NCI-H774 (cell line): Measurements from ENCODE around the gene KNDC1.
"Not testable (repeated sequence)": the region's sequence is repeated elsewhere in the genome, so short reads cannot be mapped to it uniquely, and the experiment has no call there.

Source experiments
- DNase-seq: peaks from one replicate; lab custom pipeline; 2025; lab: John Stamatoyannopoulos, UW

KNDC1 gene

GRCh38 chr10:133225707-133226191 lies 65.7 kb downstream of the KNDC1 start:
- DNase-seq: no peak

- no peak for DNase-seq
These were observed 66.3 kb downstream of the KNDC1 start for GRCh38 chr10:133226251-133226808.

- DNase-seq: no peak
These were observed 67.2 kb downstream of the KNDC1 start for GRCh38 chr10:133227256-133227655.

GRCh38 chr10:133229265-133230043 lies 69.4 kb downstream of the KNDC1 start:
- DNase-seq: no peak

GRCh38 chr10:133230044-133230361 lies 70.0 kb downstream of the KNDC1 start, which contains the start of gene UTF1:
UTF1 (plus strand) TSS chr10:133230217; CDS start chr10:133230289, 72 bp downstream.
- no peak for DNase-seq

- DNase-seq: no peak
These were observed 70.6 kb downstream of the KNDC1 start for GRCh38 chr10:133230387-133231195.

- no peak for DNase-seq
These were observed 71.4 kb downstream of the KNDC1 start for GRCh38 chr10:133231244-133231945.

GRCh38 chr10:133231946-133232574 lies 72.0 kb downstream of the KNDC1 start:
- no peak for DNase-seq

GRCh38 chr10:133234796-133235195 lies 74.8 kb downstream of the KNDC1 start:
- not testable (repeated sequence) for DNase-seq

GRCh38 chr10:133235265-133235855 lies 75.3 kb downstream of the KNDC1 start:
- no peak for DNase-seq

GRCh38 chr10:133235932-133236331 lies 75.9 kb downstream of the KNDC1 start:
- no peak for DNase-seq

- DNase-seq: no peak
These were observed 76.6 kb downstream of the KNDC1 start for GRCh38 chr10:133236401-133237240.

- no peak for DNase-seq
These were observed 77.2 kb downstream of the KNDC1 start for GRCh38 chr10:133237241-133237587.

- DNase-seq: no peak
These were observed 77.8 kb downstream of the KNDC1 start, which contains the start of gene VENTX for GRCh38 chr10:133237588-133238465. VENTX (plus strand) TSS chr10:133237855; CDS start chr10:133237915, 60 bp downstream.

- DNase-seq: no peak
These were observed 78.4 kb downstream of the KNDC1 start for GRCh38 chr10:133238466-133238804.

GRCh38 chr10:133239990-133240389 lies 80.0 kb downstream of the KNDC1 start:
- no peak for DNase-seq

- DNase-seq: no peak
These were observed 81.6 kb downstream of the KNDC1 start for GRCh38 chr10:133241501-133242205.

GRCh38 chr10:133242611-133243356 lies 82.8 kb downstream of the KNDC1 start:
- DNase-seq: no peak
